ENCODE data around the gene SLC7A11. TPM values are rescaled to one million over a fixed set of nuclear protein-coding genes. Genes with fewer than 3 reads are reported as not detected.

SLC7A11 gene
- total RNA-seq, 1 experiment from 2014 or later, result 14.0 TPM

DNA sequence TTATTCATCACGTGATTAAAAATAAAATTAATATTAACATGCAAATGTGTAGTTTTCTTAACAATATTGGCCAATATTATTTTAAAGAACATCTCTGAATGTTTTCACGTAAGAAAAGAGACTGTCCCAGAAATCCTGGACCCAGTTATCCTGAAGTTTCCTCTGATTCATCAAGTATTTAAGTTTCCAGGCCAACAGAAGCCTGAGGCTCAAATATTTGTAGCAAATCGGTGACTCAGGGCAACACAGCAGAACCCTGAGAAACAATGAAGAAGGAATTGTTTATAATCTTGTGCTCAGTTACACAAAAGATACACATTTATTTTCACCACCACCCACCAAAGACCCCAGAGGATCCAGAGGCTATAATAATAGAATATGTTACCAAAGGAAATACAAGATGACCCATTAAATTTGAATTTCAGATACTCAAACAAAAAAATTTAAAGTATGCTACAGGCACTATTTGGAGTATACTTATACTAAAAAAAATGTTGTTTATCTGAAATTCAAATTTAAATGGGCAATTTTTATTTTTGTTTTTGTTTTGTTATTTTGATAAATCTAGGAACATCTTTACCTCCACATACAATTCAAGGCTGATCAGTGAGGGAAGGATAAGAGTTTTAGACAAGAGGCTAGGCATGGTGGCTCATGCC, 33.9 kb upstream of the SLC7A11 start:
- ChIA-PET CTCF (no interaction called here), POLR2A (ENCODE audit: unreplicated experiment) (no interaction called here)
- ATAC-seq (peak; percentile 76), DNase-seq (peak; percentile 81)
- H3K9ac ChIP-seq (ENCODE audit: low read length), result peak overlapping the region; percentile 44; the same call in 1 of the 2 replicates
- no peaks in the 10 kb centered on the region for H3K79me2 ChIP-seq (ENCODE audit: low read length)
- no peak overlapping the region for H2AFZ ChIP-seq (ENCODE audit: low read length)
- peak overlapping the region; percentile 72 for H3K27ac ChIP-seq (ENCODE audit: low read length)
- no peaks in the 10 kb centered on the region for H3K27me3 ChIP-seq (ENCODE audit: low read length)
- no peaks in the 10 kb centered on the region for H4K20me1 ChIP-seq (ENCODE audit: low read length)
- no peak overlapping the region for H3K4me3 ChIP-seq (ENCODE audit: low read length)
- TF ChIP-seq EZH2 (IDR thresholded peaks at IDR 0.05; ENCODE audit: low read length, unreplicated experiment), result no peak
- TF ChIP-seq, protein P1, sequence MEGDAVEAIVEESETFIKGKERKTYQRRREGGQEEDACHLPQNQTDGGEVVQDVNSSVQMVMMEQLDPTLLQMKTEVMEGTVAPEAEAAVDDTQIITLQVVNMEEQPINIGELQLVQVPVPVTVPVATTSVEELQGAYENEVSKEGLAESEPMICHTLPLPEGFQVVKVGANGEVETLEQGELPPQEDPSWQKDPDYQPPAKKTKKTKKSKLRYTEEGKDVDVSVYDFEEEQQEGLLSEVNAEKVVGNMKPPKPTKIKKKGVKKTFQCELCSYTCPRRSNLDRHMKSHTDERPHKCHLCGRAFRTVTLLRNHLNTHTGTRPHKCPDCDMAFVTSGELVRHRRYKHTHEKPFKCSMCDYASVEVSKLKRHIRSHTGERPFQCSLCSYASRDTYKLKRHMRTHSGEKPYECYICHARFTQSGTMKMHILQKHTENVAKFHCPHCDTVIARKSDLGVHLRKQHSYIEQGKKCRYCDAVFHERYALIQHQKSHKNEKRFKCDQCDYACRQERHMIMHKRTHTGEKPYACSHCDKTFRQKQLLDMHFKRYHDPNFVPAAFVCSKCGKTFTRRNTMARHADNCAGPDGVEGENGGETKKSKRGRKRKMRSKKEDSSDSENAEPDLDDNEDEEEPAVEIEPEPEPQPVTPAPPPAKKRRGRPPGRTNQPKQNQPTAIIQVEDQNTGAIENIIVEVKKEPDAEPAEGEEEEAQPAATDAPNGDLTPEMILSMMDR (conservative IDR thresholded peaks at IDR 0.05; ENCODE audit: low read depth, low read length), result no peak
- TF ChIP-seq EZH2phosphoT487 (IDR thresholded peaks at IDR 0.05; ENCODE audit: borderline replicate concordance, low read length), result no peak
- peaks cover 42% of the 10 kb centered on the region for H3K4me1 ChIP-seq (ENCODE audit: insufficient read depth, low read length)
- H3K36me3 ChIP-seq (ENCODE audit: low read depth, low read length), result no peaks in the 10 kb centered on the region
- peak overlapping the region; percentile 26; the same call in 1 of the 2 replicates for H3K4me2 ChIP-seq (ENCODE audit: low read length)
- no peaks in the 10 kb centered on the region for H3K9me3 ChIP-seq (ENCODE audit: low read length)
- BruUV-seq (replicated peaks), result no TSS peak
- intact Hi-C loops (cut with micrococcal nuclease), result loop anchor here (2.0 kb wide), 2 partner anchors 13 to 33 kb away; partner anchors contain the start of gene SLC7A11
- no peaks in the 10 kb centered on the region for H3F3A ChIP-seq (ENCODE audit: low read length, unreplicated experiment)
- H3K9me2 ChIP-seq (replicated peaks; ENCODE audit: low read length), result no peaks in the 10 kb centered on the region

DNA sequence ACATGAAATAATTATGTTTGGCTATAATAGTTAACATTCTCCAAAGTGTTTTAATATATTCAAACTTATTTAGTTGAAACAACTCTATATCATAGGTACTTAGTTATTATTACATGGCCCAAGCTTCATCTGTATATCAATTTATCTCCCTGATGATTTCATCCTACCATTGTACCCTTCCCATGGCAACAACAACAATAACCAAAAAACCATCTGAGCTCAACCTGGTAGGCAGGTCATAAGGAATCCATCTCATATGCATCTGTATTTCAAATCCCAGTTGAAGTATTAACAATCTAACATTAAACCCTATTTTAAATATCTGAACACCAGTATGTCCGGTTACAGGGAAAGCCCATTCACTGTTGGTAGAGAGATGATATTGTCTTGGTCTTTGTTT, 33.1 kb upstream of the SLC7A11 start:
- Histone ChIP-seq H3K4me1 (ENCODE audit: insufficient read depth, low read length) (peaks cover 42% of the 10 kb centered on the region), H3K27me3 (ENCODE audit: low read length) (no peaks in the 10 kb centered on the region), H3K79me2 (ENCODE audit: low read length) (no peaks in the 10 kb centered on the region), H3K9me2 (replicated peaks; ENCODE audit: low read length) (no peaks in the 10 kb centered on the region), H3F3A (ENCODE audit: low read length, unreplicated experiment) (no peaks in the 10 kb centered on the region), H3K9me3 (ENCODE audit: low read length) (no peaks in the 10 kb centered on the region), H3K4me3 (ENCODE audit: low read length) (no peak overlapping the region), H3K27ac (ENCODE audit: low read length) (peak overlapping the region; percentile 72), H3K9ac (ENCODE audit: low read length) (peak overlapping the region; percentile 44; the same call in 1 of the 2 replicates), H4K20me1 (ENCODE audit: low read length) (no peaks in the 10 kb centered on the region), H3K4me2 (ENCODE audit: low read length) (no peak overlapping the region), H3K36me3 (ENCODE audit: low read depth, low read length) (no peaks in the 10 kb centered on the region), H2AFZ (ENCODE audit: low read length) (no peak overlapping the region)
- BruUV-seq (replicated peaks), result no TSS peak
- TF ChIP-seq EZH2phosphoT487 (IDR thresholded peaks at IDR 0.05; ENCODE audit: borderline replicate concordance, low read length), result no peak
- TF ChIP-seq EZH2 (IDR thresholded peaks at IDR 0.05; ENCODE audit: low read length, unreplicated experiment), result no peak
- TF ChIP-seq, protein P1 (conservative IDR thresholded peaks at IDR 0.05; ENCODE audit: low read depth, low read length), result no peak
- ChIA-PET CTCF (no interaction called here), POLR2A (ENCODE audit: unreplicated experiment) (interaction anchor here (0.6 kb wide), 1 partner anchor 1267 kb away, joined by 3 read pairs; no protein-coding TSS in a partner anchor)
- no peak for DNase-seq
- intact Hi-C loops (cut with micrococcal nuclease), result loop anchor here (2.0 kb wide), 1 partner anchor 32 kb away; the partner anchor contains the start of gene SLC7A11
- no peak for ATAC-seq

DNA sequence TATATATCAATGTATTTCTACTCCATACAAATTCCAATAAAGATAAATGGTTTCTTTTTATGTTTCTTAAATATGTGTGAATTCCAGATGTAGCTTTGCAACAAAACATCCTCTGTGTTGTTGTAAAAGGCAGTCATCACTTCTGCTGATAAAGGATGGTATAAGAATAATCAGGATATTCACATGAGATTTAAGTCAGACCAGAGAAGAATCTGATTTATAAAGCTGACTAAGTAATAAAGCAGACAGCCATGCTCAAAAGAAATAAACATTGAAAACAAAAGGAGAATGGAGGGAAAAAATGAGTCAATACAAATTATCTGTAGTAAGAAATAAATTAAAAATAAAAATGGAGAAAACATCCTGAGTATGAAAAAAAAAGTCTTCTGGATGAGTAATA, 27.0 kb upstream of the SLC7A11 start:
- ATAC-seq, result no peak
- no peaks in the 10 kb centered on the region for H3K9me3 ChIP-seq (ENCODE audit: low read length)

More for the DNA sequence above, 27.0 kb upstream of the SLC7A11 start:
- Histone ChIP-seq H3F3A (ENCODE audit: low read length, unreplicated experiment) (no peaks in the 10 kb centered on the region), H3K4me3 (ENCODE audit: low read length) (no peak overlapping the region), H3K36me3 (ENCODE audit: low read depth, low read length) (no peaks in the 10 kb centered on the region), H2AFZ (ENCODE audit: low read length) (no peak overlapping the region), H3K4me2 (ENCODE audit: low read length) (no peak overlapping the region), H3K4me1 (ENCODE audit: insufficient read depth, low read length) (peaks cover 14% of the 10 kb centered on the region), H4K20me1 (ENCODE audit: low read length) (no peaks in the 10 kb centered on the region), H3K27me3 (ENCODE audit: low read length) (no peaks in the 10 kb centered on the region), H3K27ac (ENCODE audit: low read length) (no peak overlapping the region), H3K9ac (ENCODE audit: low read length) (no peak overlapping the region), H3K79me2 (ENCODE audit: low read length) (no peaks in the 10 kb centered on the region), H3K9me2 (replicated peaks; ENCODE audit: low read length) (no peaks in the 10 kb centered on the region)
- POLR2A ChIA-PET (ENCODE audit: unreplicated experiment), result no interaction called here
- CTCF ChIA-PET, result no interaction called here
- no TSS peak for BruUV-seq (replicated peaks)
- TF ChIP-seq EZH2 (IDR thresholded peaks at IDR 0.05; ENCODE audit: low read length, unreplicated experiment), result no peak
- intact Hi-C loops (cut with micrococcal nuclease), result no loop called here
- no peak for DNase-seq

All from PC-3 (cell line).